Measurements from ENCODE around the gene POLR2L.

The POLR2L gene

DNA sequence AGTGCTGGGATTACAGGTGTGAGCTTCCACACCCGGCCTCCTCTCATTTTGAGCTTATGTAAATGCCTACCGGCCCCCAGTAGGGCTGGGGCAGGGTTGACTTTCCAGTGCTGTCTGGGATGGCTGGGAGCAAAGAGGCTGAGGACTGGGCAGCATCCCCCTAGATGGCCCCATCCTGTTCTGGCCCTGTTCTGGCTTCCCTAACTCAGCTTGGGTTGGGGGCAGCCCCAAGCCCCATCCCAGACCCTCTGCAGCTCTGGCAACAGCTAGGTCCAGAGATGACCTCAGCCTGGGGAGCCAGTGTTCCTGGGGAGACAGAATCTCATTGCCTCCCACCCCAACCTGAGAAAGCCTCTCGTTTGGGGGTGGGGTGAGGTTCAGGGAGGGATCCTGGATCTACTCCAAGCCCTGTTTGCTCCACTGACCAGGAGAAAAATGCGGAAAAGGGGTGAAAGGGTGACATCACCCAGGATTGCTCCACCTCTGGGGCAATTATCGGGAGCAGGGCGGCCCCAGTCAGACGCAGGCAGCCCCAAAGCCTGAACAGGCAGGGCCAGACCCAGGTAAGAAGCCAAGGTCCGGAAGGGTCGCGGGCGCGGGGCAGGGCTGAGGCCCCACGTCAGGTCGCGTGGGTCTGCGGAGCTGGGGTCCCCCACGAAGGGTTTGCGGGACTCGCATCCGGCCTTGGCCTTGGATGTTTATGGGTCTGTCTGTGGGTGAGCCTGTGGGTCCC, 23.8 kb downstream of the POLR2L start, which contains the start of gene PNPLA2:
PNPLA2 (plus strand) TSS at position 519 of the 733 bp plus-strand sequence. CDS start 805 bp downstream, outside the sequence.
- H3K4me3 ChIP-seq (ENCODE audit: low read length), result peak within 1 kb of the TSS; percentile 91; the same call in 1 of the 2 replicates
- TF ChIP-seq ZNF274 (IDR thresholded peaks at IDR 0.05; ENCODE audit: low read depth, low read length), result no peak

GRCh38 chr11:816433-816779, 25.9 kb downstream of the POLR2L start:
- H3K4me3 ChIP-seq (ENCODE audit: low read length), result no peak overlapping the region
- TF ChIP-seq ZNF274 (IDR thresholded peaks at IDR 0.05; ENCODE audit: low read depth, low read length), result no peak

DNA sequence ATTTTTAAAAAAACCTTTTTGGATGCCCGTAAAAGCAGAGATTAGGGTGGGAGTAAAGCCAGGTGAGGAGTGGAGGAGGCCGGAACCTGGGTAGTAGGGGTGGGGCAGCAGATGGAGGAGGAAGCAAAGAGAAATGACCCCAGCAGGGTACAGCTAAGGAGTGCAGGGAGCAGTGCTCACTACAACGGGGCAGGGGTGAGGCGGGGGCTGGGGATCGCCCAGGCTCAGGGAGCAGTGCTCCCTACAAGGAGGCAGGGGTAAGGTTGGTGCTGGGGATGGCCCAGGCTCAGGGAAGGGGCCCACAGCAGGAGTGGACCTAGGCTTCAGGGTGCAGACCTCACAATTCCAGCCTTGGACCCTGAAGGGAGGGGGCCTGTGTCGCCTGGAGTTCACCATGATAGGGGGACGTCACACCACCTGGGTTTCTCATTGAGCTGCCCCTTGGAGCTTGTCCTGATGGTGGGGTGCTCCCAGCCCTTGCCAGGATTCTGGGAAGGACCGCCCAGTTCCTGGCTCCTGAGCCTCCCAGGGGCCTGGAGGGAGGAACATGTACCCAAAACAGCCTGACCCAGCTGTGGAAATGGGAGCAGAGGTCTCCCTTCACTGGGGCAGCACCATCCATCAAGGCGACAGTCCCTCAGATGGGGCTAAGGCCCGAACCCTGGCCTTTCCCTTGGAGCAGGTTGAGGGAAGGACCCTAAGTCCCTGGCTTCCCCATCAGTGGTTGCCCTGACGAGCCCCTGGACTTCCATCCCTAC, 26.5 kb downstream of the POLR2L start:
- H3K4me3 ChIP-seq (ENCODE audit: low read length), result no peak overlapping the region
- TF ChIP-seq ZNF274 (IDR thresholded peaks at IDR 0.05; ENCODE audit: low read depth, low read length), result no peak

GRCh38 chr11:813456-814096, 28.8 kb downstream of the POLR2L start:
- TF ChIP-seq ZNF274 (IDR thresholded peaks at IDR 0.05; ENCODE audit: low read depth, low read length), result no peak

DNA sequence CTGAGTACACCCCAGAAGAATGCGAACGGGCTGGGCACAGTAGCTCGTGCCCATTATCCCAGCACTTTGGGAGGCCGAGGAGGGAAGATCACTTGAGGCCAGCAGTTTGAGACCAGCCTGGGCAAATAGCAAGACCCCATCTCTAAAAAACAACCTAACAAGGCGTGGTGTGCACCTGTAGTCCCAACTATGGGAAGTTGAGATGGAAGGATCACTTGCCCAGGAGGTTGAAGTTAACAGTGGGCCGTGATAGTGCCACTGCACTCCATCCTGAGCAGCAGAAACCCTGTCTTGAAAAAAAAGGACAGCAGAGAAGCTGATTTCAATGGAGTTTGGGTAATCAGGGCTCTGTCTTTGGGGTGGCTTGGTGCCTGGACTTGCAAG, 29.3 kb downstream of the POLR2L start:
- no peak overlapping the region for H3K4me3 ChIP-seq (ENCODE audit: low read length)
- TF ChIP-seq ZNF274 (IDR thresholded peaks at IDR 0.05; ENCODE audit: low read depth, low read length), result no peak

More at GRCh38 chr11:813456-814096, 28.8 kb downstream of the POLR2L start:
- H3K4me3 ChIP-seq (ENCODE audit: low read length), result no peak overlapping the region

DNA sequence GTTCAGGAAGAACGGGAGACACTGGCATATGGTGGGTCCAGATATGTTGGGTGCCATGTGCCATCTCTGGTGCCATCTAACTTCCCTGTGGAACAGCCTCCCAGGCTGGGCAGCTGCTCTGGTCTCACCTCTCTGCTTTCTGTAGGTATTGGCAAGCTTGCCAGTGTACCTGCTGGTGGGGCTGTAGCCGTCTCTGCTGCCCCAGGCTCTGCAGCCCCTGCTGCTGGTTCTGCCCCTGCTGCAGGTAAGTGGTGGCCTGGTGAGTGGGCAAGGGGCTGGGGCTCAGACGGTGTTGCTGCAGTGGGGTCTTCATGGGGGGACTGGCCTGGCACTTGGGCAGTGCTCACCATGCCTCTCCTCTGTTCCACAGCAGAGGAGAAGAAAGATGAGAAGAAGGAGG, 29.9 kb downstream of the POLR2L start:
- no peak overlapping the region for H3K4me3 ChIP-seq (ENCODE audit: low read length)
- no peak for TF ChIP-seq ZNF274 (IDR thresholded peaks at IDR 0.05; ENCODE audit: low read depth, low read length)

- H3K4me3 ChIP-seq (ENCODE audit: low read length), result peak overlapping the region; percentile 76; the same call in 1 of the 2 replicates
- TF ChIP-seq ZNF274 (IDR thresholded peaks at IDR 0.05; ENCODE audit: low read depth, low read length), result no peak
These were observed 30.7 kb downstream of the POLR2L start for GRCh38 chr11:811446-812245.

- peak overlapping the region; percentile 76 for H3K4me3 ChIP-seq (ENCODE audit: low read length)
- TF ChIP-seq ZNF274 (IDR thresholded peaks at IDR 0.05; ENCODE audit: low read depth, low read length), result no peak
These were observed 32.2 kb downstream of the POLR2L start for GRCh38 chr11:810040-810567.

DNA sequence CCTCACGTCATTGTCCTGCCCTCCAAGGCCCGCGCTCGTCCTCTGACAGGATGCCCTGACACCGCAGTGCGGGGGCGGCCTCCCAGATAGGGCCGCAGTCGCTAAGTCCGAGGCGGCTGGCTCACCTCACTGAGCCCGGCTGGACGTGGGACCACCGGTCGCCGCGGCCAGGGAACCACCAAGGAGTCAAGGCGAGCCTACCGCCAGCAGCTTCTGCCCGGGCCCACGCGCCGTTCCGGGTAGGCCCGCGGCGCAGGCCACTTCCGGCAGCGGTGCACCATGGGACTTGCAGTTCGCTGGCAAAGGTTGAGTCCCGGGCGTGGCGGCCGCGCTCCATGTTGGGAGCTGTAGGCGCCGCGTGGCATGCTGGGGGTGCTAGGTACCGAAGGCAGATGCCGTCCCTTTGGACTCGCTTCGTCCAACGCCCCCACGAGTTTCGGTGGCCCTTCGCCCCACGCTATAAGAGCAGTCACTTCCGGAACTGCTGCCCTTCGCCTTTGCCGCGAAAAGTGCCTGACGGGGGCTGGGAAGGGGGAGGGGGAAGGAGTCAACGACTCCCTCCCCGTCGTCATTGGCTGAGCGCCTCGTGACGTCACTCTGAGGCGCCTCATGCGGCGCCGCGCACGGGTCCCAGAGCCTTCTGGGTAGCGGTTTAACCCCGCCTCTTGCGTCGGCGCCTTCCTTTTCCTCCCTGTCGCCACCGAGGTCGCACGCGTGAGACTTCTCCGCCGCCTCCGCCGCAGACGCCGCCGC, 32.9 kb downstream of the POLR2L start, which contains the start of gene RPLP2:
RPLP2 (plus strand) TSS at position 681 of the 753 bp plus-strand sequence. CDS start 268 bp downstream, outside the sequence.
- H3K4me3 ChIP-seq (ENCODE audit: low read length), result peak within 1 kb of the TSS; percentile 76
- TF ChIP-seq ZNF274 (IDR thresholded peaks at IDR 0.05; ENCODE audit: low read depth, low read length), result no peak

DNA sequence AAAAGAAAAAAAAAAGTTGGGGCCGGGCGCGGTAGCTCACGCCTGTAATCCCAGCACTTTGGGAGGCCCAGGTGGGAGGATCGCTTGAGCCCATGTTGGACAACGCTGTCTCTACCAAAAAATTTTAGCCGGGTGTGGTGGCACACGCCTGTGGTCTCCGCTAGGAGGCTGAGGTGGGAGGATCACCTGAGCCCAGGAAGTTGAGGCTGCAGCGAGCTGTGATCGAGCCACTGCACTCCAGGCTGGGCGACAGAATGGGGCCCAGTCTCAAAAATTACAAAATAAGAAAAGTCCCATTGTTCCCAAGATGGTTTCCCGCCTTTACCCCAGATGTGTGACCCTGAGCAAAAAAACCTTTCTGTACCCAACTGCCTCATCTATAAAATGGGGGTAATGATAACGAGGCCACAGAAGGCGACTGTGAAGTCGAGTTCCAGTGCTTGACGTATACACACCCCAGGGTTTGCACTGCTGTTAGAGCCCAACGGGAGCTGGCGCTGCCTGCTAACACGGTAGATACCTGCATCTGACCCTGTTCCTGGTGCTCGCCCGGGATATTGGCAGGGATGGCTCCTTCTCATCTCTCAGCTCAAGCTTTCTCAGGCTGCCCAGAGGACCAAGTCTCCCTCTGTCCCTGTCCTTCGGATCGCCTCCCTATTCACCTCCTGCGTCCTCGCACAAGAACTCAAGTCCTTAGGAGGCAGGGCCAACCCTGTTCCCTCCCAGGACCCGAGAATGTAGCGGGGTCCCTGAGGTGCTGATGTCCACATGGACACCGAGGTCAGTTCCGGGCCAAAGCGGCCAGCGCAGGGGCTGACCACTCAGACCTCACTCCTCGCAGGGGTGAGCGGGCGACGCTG, 33.7 kb downstream of the POLR2L start:
- H3K4me3 ChIP-seq (ENCODE audit: low read length), result peak overlapping the region; percentile 76
- TF ChIP-seq ZNF274 (IDR thresholded peaks at IDR 0.05; ENCODE audit: low read depth, low read length), result no peak

- peak overlapping the region; percentile 88 for H3K4me3 ChIP-seq (ENCODE audit: low read length)
- no peak for TF ChIP-seq ZNF274 (IDR thresholded peaks at IDR 0.05; ENCODE audit: low read depth, low read length)
These were observed 37.7 kb downstream of the POLR2L start for GRCh38 chr11:804599-804964.
